GM12891 (cell line): ENCODE data around the gene BAIAP2L2.

Experiments used
- DNase-seq: peaks from one replicate; pipeline ENCODE4 v3.0.0; 2011; ENCODE audit warnings: low spot score; ENCODE audit not compliant: insufficient read length
- FAIRE-seq: peaks from 2 replicates; lab custom pipeline; 2011; peaks lifted over from hg19 to GRCh38; lab: Jason Lieb, UNC
- PAX5 ChIP-seq: IDR thresholded peaks from 2 replicates; pipeline ENCODE4 v1.6.1; 2011; ENCODE audit warnings: low read length, moderate library complexity, mild to moderate bottlenecking; ENCODE audit not compliant: insufficient read depth, severe bottlenecking
- POLR2A ChIP-seq: IDR thresholded peaks from 2 replicates; pipeline ENCODE4 v1.6.1; 2011; ENCODE audit warnings: low read depth, low read length, control low read depth
- POLR2AphosphoS5 ChIP-seq: IDR thresholded peaks from 2 replicates; pipeline ENCODE4 v1.6.1; 2011; ENCODE audit warnings: low read depth, low read length, control low read depth
- POU2F2 ChIP-seq: IDR thresholded peaks from 2 replicates; pipeline ENCODE4 v1.6.1; 2011; ENCODE audit warnings: low read depth, mild to moderate bottlenecking, control low read depth, low read length, moderate library complexity
- SPI1 ChIP-seq: IDR thresholded peaks from 2 replicates; pipeline ENCODE4 v1.6.1; 2011; ENCODE audit warnings: low read depth, low read length, control low read depth
- TAF1 ChIP-seq: IDR thresholded peaks from 2 replicates; pipeline ENCODE4 v1.6.1; 2011; ENCODE audit warnings: low read depth, low read length, control low read depth

The BAIAP2L2 gene

DNA sequence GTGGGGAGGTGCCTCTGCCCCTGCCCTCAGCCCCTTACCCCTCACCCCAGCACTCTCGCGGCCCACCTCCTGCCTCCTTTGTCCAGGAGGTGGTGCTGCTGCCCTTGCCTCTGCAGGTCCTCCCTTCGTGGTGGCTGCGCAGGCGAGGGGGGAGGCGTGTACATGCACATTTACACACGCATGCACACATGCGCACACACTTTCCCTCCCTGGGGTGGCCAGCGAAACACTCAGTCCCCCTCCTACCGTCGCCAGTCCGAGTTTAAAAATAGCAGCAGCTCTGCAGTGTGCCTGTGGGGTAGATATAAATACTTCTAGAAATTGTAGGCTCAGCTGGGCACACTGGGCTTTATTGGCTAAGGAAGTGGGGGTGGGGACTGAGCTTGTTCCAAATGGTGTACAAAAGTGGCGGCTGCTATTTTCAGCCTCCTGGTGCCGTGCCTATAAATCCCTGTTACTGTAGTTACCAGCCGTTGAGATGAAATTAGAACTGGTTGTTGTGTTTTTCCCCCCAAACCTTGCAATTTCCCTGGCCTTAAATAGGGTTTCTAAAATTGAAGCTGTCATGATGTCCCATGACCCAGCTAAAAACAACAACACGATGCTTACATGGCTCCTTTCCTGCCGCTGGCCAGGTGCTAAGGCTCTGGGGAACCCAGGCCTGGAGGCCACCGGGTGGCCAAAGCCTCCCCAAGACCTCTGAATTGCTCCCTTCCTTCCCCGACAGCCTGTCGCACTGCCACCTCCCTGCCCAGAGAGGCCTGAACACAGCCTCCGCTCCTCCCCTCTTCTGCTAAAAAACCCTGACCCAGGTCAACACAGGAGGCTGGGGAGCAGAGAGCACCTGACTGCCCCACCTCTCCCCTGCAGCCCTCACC, 40.9 kb downstream of the BAIAP2L2 start:
- TF ChIP-seq SPI1 (no peak), POLR2A (no peak), TAF1 (no peak), POU2F2 (no peak), PAX5 (no peak), POLR2AphosphoS5 (no peak)
- no peak for FAIRE-seq

DNA sequence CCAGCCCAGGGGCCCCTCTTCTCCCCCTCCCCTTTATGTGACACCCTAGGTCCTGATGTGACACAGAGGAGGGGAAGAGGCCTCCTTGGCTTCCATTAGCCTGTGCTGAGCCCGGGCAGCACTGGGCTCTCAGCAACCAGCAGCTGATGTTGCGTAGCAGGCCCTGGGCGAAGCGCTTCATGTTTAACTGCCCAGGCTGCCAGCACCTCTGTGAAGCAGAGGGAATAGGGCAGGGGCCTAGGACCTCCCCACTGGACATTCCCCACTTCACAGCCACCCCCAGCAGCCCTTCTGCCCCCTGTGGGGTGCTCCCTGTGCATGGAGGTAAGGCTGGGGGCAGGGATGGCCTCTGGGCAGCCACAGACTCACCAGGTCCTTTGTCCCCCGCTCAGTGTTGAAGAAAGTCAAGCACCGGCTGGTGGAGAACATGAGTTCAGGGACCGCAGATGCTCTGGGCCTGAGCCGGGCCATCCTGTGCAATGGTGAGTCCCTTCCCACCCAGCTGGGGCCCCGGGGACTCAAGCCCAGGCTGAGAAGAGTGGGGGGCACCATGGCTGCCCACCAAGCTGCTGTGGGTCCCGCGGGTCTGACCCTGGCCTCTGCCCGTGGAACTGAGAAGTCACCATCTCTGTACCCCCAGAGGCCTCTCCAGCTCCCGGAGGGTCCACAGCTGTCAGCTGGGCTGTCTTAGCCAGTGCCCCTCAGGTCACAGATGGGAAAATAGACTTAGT, 41.7 kb downstream of the BAIAP2L2 start:
- TF ChIP-seq POU2F2, result no peak
- no peak for TF ChIP-seq PAX5
- no peak for TF ChIP-seq POLR2A
- TF ChIP-seq SPI1, result no peak
- FAIRE-seq (no peak), DNase-seq (no peak)

More for the DNA sequence above, 40.9 kb downstream of the BAIAP2L2 start:
- DNase-seq, result no peak

- FAIRE-seq, result no peak
- TF ChIP-seq POLR2AphosphoS5, result no peak
- TF ChIP-seq POU2F2, result no peak
- no peak for TF ChIP-seq PAX5
- no peak for TF ChIP-seq SPI1
- TF ChIP-seq POLR2A, result no peak
- TF ChIP-seq TAF1, result no peak
- no peak for DNase-seq
These were observed 42.6 kb downstream of the BAIAP2L2 start for GRCh38 chr22:38067761-38068360.

- FAIRE-seq (no peak), DNase-seq (no peak)
- TF ChIP-seq TAF1, result no peak
- TF ChIP-seq SPI1, result no peak
- TF ChIP-seq POLR2AphosphoS5, result no peak
- TF ChIP-seq POU2F2, result no peak
- no peak for TF ChIP-seq POLR2A
- TF ChIP-seq PAX5, result no peak
These were observed 43.5 kb downstream of the BAIAP2L2 start for GRCh38 chr22:38067028-38067415.

DNA sequence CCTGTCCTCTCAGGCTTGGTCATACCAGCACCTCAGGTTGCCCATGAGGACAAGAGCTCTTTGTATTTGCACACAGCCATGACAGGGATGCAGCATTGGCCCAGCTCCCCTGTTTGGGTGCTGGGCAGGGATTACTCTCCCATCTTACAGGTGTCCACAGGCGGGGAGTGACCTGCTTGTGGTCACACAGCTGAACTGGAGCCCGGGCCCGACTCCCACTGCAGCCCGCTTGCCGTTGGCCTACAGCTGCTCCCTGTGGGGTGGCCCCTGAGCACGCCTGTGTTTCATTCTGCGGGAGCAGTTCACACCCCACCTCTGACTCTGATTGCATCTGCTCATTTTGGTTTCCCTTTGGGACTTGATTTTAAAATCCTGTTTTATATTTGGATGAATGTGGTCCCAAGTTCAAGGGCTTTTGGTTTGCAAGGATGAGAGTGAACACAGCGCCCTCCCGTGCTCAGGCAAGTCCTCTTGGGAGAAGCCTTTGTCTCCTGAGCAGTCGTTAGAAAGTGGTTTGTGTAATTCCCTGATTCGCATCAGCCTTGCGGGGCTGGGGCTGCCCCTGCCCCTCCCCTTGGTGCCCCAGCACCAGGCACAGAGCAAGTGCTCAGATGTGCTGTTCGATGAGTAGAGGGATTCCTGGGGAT, 44.0 kb downstream of the BAIAP2L2 start:
- TF ChIP-seq POU2F2, result no peak
- TF ChIP-seq POLR2AphosphoS5, result no peak
- TF ChIP-seq PAX5, result no peak
- TF ChIP-seq POLR2A, result no peak
- TF ChIP-seq SPI1, result no peak
- TF ChIP-seq TAF1, result no peak
- no peak for FAIRE-seq

GRCh38 chr22:38065539-38065938, 44.9 kb downstream of the BAIAP2L2 start:
- DNase-seq (no peak), FAIRE-seq (no peak)

More for the DNA sequence above, 44.0 kb downstream of the BAIAP2L2 start:
- no peak for DNase-seq

DNA sequence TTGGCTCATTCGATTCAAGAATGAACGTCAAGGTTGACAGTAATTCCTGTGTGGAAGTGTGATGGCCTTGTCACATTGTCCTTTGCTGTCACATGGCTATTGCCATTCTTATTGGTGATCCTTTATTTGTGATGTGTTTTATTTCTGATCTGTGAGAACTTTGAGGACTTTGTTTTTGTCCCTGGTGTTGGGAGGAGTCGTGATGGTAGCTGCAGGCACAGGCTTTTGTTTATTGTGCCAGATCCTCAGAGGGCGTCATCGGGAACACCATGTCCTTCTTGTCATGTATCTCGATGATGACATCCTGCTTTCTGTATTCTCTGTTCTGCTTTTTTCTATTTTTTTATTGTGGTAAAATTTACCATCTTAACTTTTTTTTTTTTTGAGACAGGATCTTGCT, 47.7 kb downstream of the BAIAP2L2 start:
- TF ChIP-seq SPI1, result peak; percentile 30; the same call in 1 of the 2 replicates
- TF ChIP-seq TAF1, result no peak
- no peak for TF ChIP-seq POLR2AphosphoS5
- no peak for DNase-seq
- FAIRE-seq, result no peak

More at GRCh38 chr22:38065539-38065938, 44.9 kb downstream of the BAIAP2L2 start:
- TF ChIP-seq POLR2A (no peak), TAF1 (no peak), POU2F2 (no peak), SPI1 (no peak), POLR2AphosphoS5 (no peak), PAX5 (no peak)

GRCh38 chr22:38056969-38057891, 53.3 kb downstream of the BAIAP2L2 start, which contains the start of gene PICK1:
TSS of gene PICK1 (plus strand) at chr22:38057404. CDS start at chr22:38057810, 406 bp downstream.
- FAIRE-seq (peak; percentile 98), DNase-seq (peak; percentile 94)
- TF ChIP-seq PAX5 (no peak), SPI1 (0 out of 2 replicates have a peak, but pooled peaks have one; percentile 9), TAF1 (0 out of 2 replicates have a peak, but pooled peaks have one; percentile 9), POU2F2 (no peak), POLR2A (peak; percentile 54), POLR2AphosphoS5 (peak; percentile 49; the same call in 1 of the 2 replicates)
